Ovary (tissue), 10 donors: ENCODE results near the gene NPPA. TPM values are rescaled to one million over a fixed set of nuclear protein-coding genes. Genes with fewer than 3 reads are reported as not detected.
"Not testable (repeated sequence)": the region's sequence is repeated elsewhere in the genome, so short reads cannot be mapped to it uniquely, and the experiment has no call there.

ENCODE experiments used
- DNase-seq, 5 donors: peaks; one replicate each; pipeline ENCODE4 v3.0.0-alpha.2; 2019 to 2020
- H3K27ac ChIP-seq, 2 donors: fragments of 200-600 bp; one replicate each; pipeline versions ENCODE4 v1.5.1 to v1.8.0; 2019 to 2022
- H3K27me3 ChIP-seq: fragments of 200-600 bp; one replicate; pipeline ENCODE4 v1.8.0; 2022
- H3K36me3 ChIP-seq: fragments of 200-600 bp; sonication (generic); one replicate; pipeline ENCODE4 v1.5.1; 2019
- H3K4me1 ChIP-seq: one replicate; pipeline ENCODE4 v1.8.1; 2013; ENCODE audit warnings: mild to moderate bottlenecking, moderate library complexity; ENCODE audit not compliant: insufficient read depth
- H3K4me3 ChIP-seq: fragments of 200-600 bp; sonication (generic); one replicate; pipeline ENCODE4 v1.5.1; 2017
- H3K9me3 ChIP-seq, 2 donors: fragments of 200-600 bp in 1 of 2; sonication (generic) in 1 of 2; one replicate each; pipeline versions ENCODE4 v1.5.1 to v1.8.1; 2013 to 2019; ENCODE audit warnings: mild to moderate bottlenecking in 1 of 2, moderate library complexity in 1 of 2
- EP300 ChIP-seq: sonication (generic); formaldehyde crosslinking; IDR thresholded peaks from one replicate; pipeline ENCODE4 v1.6.1; 2017; ENCODE audit warnings: antibody characterized with exemption
- POLR2A ChIP-seq: fragments of 450-650 bp; IDR thresholded peaks from one replicate; pipeline ENCODE4 v1.6.1; 2017; ENCODE audit warnings: antibody characterized with exemption, mild to moderate bottlenecking, moderate library complexity
- WGBS, 3 donors: extraction: QIAGEN DNeasy Blood & Tissue Kit in 1 of 3; methylation state at CpG; one replicate each; pipeline versions ENCODE4 v1.1.5 to v1.1.7; 2013 to 2017; 5-methylcytosine and 5-hydroxymethylcytosine counted together
- intact Hi-C, 4 donors: fragments of 100-400 bp; cut with DNase I; formaldehyde crosslinking; loops; one replicate each; pipeline versions ENCODE4 v1.11.0 to v1.15.1; 2022 to 2023
- long read RNA-seq, 3 donors: library from polyadenylated mRNA in 2 of 3; unstranded in 2 of 3; transcript quantifications; one replicate each; pipeline ENCODE4 v2.0.0 and lab custom pipeline, GENCODE V29; 2021 to 2026
- polyA plus RNA-seq, 2 donors: library from polyadenylated mRNA; stranded (reverse); fragments of 200-250 nt in 1 of 2; fragments of 350-450 nt in 1 of 2; fragmentation: Illumina TruSeq in 1 of 2; extraction: RNeasy Lipid Tissue Mini Kit (QIAGEN cat#74804) in 1 of 2; gene quantifications; one replicate each; pipeline ENCODE4 v1.2.3, GENCODE V29; 2013 to 2014
- total RNA-seq, 7 donors: library from RNA; depleted of rRNA in 2 of 7; stranded (reverse); fragments of >200 nt in 2 of 7; fragmentation: NEBNext Ultra II Directional in 3 of 7; extraction: Animal tissue kit (Norgen Biotek cat#: 25700) in 3 of 7; gene quantifications; one replicate each; pipeline versions ENCODE4 v1.1.0 to v1.2.4, GENCODE V29; 2016 to 2023
- TF ChIP-seq, protein P1 (sequence below), 3 donors: fragments of 450-650 bp in 2 of 3; fragments of 200-600 bp in 1 of 3; IDR thresholded peaks; one replicate each; pipeline versions ENCODE4 v1.5.1 to v1.8.0; 2016 to 2022; ENCODE audit warnings: antibody characterized with exemption in 3 of 3, mild to moderate bottlenecking in 1 of 3
- donor health status: DM: no; HTN: no; CAD: no; lungs with moderate emphysema.
- donor health status: DM: no; HTN: no; CAD: no.
- donor health status: Bipolar disorder and iron deficiency.
- donor health status: DM: yes; HTN: yes; CAD: no.
- donor health status: DM: no; HTN: no; CAD: no.
- donor health status: DM: yes; HTN: yes; CAD: no.

Gene NPPA
- total RNA-seq (1 to 10 TPM in 2 of 7 donors, under 1 TPM in 2, not detected in 3; 0.83 to 2.5 (median 1.2) TPM), polyA plus RNA-seq (under 1 TPM in 1 of 2 donors, not detected in 1; 0.86 TPM)
- long read RNA-seq, donor 1, result 0 reads
- long read RNA-seq, donor 2, result 0 reads
- long read RNA-seq, donor 3, result 0 reads

DNA sequence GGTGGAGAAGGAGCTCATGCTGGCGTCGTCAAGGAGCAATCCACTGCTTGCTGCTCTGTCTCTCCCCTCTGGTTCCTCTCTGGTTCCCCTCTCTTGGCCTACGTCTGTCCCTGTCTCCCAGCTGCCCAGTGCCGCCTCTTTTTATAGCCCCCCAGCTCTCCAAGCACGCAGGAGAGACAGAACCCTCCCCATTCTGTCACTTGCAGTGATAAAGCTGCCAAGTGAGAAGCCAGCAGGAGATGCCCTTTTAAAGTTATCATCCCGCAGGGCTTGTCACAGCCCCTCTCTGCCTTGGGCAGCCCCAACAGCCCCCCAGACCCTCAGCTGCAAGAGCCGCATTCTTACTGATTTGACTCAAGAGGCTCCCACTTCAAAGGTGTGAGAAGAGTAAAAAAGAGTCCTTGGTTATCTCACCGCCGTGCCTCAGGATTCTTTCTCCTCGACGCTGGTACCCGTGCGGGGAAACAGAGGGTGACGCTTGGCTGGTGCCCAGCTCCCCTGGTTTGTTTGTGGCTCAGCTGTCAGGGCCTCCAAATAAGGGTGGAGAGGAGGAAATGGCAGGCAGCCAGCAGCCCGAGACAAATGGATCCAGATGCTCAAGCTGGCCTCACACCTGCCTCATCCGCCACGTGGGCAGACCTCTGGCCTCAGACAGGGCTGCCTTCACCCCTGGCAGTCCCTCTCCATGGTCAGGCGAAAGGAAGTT is at the start of gene NPPA:
NPPA (minus strand) TSS at position 117 of the 706 bp plus-strand sequence; CDS start at position 18, 99 bp downstream.
- DNase-seq, result no peak
- H3K4me1 ChIP-seq, result no peaks in the 10 kb centered on the region
- TF ChIP-seq, protein P1, sequence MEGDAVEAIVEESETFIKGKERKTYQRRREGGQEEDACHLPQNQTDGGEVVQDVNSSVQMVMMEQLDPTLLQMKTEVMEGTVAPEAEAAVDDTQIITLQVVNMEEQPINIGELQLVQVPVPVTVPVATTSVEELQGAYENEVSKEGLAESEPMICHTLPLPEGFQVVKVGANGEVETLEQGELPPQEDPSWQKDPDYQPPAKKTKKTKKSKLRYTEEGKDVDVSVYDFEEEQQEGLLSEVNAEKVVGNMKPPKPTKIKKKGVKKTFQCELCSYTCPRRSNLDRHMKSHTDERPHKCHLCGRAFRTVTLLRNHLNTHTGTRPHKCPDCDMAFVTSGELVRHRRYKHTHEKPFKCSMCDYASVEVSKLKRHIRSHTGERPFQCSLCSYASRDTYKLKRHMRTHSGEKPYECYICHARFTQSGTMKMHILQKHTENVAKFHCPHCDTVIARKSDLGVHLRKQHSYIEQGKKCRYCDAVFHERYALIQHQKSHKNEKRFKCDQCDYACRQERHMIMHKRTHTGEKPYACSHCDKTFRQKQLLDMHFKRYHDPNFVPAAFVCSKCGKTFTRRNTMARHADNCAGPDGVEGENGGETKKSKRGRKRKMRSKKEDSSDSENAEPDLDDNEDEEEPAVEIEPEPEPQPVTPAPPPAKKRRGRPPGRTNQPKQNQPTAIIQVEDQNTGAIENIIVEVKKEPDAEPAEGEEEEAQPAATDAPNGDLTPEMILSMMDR (IDR thresholded peaks at IDR 0.05), result no peak
- TF ChIP-seq POLR2A (no peak), EP300 (no peak)
- H3K9me3 ChIP-seq, result no peaks in the 10 kb centered on the region
- no peak within 1 kb of the TSS for H3K4me3 ChIP-seq
- 37 to 45% (median 41%) methylated on average over 18 of the region's 18 CpGs for WGBS, 3 donors
- no peaks in the 10 kb centered on the region for H3K27me3 ChIP-seq
- H3K27ac ChIP-seq, result no peak within 1 kb of the TSS
- no peaks in the 10 kb centered on the region for H3K36me3 ChIP-seq
- intact Hi-C loops, result loop anchor here in 3 of 4 donors (10.0 kb wide), 3 partner anchors 47 to 357 kb away; no protein-coding TSS in a partner anchor

DNA sequence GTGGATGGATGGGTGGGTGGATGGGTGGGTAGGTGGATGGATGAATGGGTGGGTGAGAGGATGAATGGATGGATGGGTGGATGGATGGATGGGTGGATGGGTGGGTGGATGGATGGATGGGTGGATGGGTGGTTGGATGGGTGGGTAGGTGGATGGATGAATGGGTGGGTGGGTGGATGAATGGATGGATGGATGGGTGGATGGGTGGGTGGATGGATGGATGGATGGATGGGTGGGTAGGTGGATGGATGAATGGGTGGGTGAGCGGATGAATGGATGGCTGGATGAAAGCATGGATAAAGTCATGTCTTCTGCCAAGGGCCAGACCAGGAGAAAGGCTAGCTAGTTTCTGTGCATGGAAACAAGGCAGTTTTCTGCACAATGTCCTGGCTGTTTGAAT is 46.9 kb upstream of the NPPA start:
- H3K4me1 ChIP-seq, DNase-seq, H3K36me3 ChIP-seq, H3K27me3 ChIP-seq, H3K9me3 ChIP-seq, H3K27ac ChIP-seq, H3K4me3 ChIP-seq: not testable (repeated sequence)
- intact Hi-C loops, result loop anchor here in 3 of 4 donors (5.0 to 10.0 kb wide), 3 partner anchors 50 to 240 kb away; partner anchors contain the start of genes FBXO2 (in 1 of the 3), FBXO44 (in 1 of the 3) and NPPA (in 1 of the 3)
- WGBS, 3 donors, result 74 to 85% (median 83%) methylated on average over 1 of the region's 1 CpG

DNA sequence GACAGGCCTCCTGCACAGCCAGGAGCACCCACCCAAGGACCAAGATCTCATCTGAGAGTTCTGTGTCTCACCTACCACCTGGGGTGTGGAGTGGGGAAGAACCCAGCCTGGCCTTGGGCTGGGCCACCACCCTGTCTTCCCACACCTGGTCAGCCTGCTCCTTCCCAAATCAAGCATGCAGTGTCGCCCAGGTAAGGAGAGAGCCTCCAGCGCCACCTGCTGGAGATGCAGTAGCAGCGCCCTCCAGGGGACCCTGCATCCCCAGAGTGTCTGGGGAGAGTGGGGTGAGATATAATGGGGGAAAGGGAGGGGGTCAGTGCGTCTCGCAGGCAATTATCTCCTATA is 46.3 kb upstream of the NPPA start:
- no peaks in the 10 kb centered on the region for H3K36me3 ChIP-seq
- no peaks in the 10 kb centered on the region for H3K4me1 ChIP-seq
- no peaks in the 10 kb centered on the region for H3K27me3 ChIP-seq
- 1 to 3% (median 2%) methylated on average over 5 of the region's 5 CpGs for WGBS, 3 donors
- no peak for TF ChIP-seq EP300
- TF ChIP-seq, protein P1 (IDR thresholded peaks at IDR 0.05), result peak; percentile 30 to 67 (median 46)
- intact Hi-C loops, result loop anchor here in 3 of 4 donors (5.0 to 10.0 kb wide), 3 partner anchors 49 to 239 kb away; partner anchors contain the start of genes FBXO2 (in 1 of the 3), FBXO44 (in 1 of the 3) and NPPA (in 1 of the 3)
- DNase-seq, result peak; percentile 37 to 65 (median 50)
- H3K4me3 ChIP-seq, result no peak overlapping the region
- H3K9me3 ChIP-seq, result no peaks in the 10 kb centered on the region
- no peak overlapping the region for H3K27ac ChIP-seq

DNA sequence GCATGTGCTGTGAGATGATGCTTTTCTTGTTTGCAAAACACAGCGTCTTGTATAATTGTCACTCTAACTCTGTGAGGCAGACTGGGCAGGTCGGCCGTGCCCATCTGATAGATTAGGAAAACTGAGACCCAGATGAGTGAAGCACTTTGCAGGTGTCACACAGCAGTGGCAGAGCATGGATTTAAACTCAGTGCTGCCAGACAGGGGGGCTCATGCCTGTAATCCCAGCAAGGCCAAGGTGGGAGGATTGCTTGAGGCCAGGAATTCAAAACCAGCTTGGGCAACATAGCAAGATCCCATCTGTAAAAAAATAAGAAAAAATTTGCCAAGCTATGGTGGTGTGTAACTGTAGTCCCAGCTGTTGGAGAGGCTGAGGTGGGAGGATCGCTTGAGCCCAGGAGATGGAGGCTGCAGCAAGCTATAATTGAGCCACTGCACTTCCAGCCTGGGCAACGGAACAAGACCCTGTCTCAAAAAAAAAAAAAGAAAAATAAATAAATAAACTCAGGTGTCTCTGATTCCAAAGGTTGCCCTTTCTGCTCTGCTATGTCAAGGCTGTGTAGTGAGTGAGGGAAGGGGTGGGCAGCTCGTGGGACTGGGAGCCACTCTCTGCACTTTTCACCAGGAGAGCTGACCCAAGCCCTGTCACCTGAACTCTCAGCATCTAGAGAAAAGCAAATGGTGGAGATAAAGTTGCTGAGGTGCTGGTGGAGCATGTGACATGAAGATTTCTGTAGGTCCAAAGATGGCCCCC is 44.0 kb upstream of the NPPA start:
- Histone ChIP-seq H3K9me3 (no peaks in the 10 kb centered on the region), H3K4me1 (no peaks in the 10 kb centered on the region), H3K27me3 (no peaks in the 10 kb centered on the region), H3K4me3 (no peak overlapping the region), H3K36me3 (no peaks in the 10 kb centered on the region), H3K27ac (no peak overlapping the region)
- 63 to 70% (median 67%) methylated on average over 6 of the region's 6 CpGs for WGBS, 3 donors
- TF ChIP-seq POLR2A, result no peak
- TF ChIP-seq, protein P1 (IDR thresholded peaks at IDR 0.05), result no peak
- no peak for TF ChIP-seq EP300
- intact Hi-C loops, result loop anchor here in 3 of 4 donors (5.0 to 10.0 kb wide), 3 partner anchors 47 to 237 kb away; partner anchors contain the start of genes FBXO2 (in 1 of the 3), FBXO44 (in 1 of the 3) and NPPA (in 1 of the 3)
- no peak for DNase-seq
